CD14-positive monocyte (primary cell): ENCODE data around the gene CPD. TPM values are rescaled to one million over a fixed set of nuclear protein-coding genes. Genes with fewer than 3 reads are reported as not detected.

ENCODE experiments used
- DNase-seq, 3 donors: peaks; one replicate each; pipeline ENCODE4 v3.0.0-alpha.2; 2011 to 2022
- H2AFZ ChIP-seq: 2 replicates; pipeline ENCODE4 v1.6.0; 2012; ENCODE audit warnings: mild to moderate bottlenecking, low read depth, low read length, inconsistent platforms; ENCODE audit not compliant: insufficient read depth, poor library complexity, severe bottlenecking
- H3K27ac ChIP-seq, 2 donors: 1 replicate in 1 of 2; 2 replicates in 1 of 2; pipeline ENCODE4 v1.5.1; 2012 to 2013; ENCODE audit warnings: low read length in 2 of 2, control low read depth in 1 of 2, inconsistent platforms in 1 of 2, low read depth in 1 of 2, mild to moderate bottlenecking in 1 of 2
- H3K27me3 ChIP-seq, 2 donors: one replicate each; pipeline versions ENCODE4 v1.6.0 to v1.6.1; 2011 to 2013; ENCODE audit warnings: low read length in 2 of 2; ENCODE audit not compliant: control insufficient read depth in 2 of 2, insufficient read depth in 2 of 2
- H3K36me3 ChIP-seq, 2 donors: replicated peaks in 1 of 2; 1 replicate in 1 of 2; 2 replicates in 1 of 2; pipeline versions ENCODE4 v1.5.1 to v1.6.1; 2012 to 2013; ENCODE audit warnings: low read length in 2 of 2, control low read depth in 1 of 2, inconsistent platforms in 1 of 2, mild to moderate bottlenecking in 1 of 2; ENCODE audit not compliant: insufficient read depth in 2 of 2, control insufficient read depth in 1 of 2
- H3K4me1 ChIP-seq, 2 donors: 1 replicate in 1 of 2; 2 replicates in 1 of 2; pipeline versions ENCODE4 v1.5.1 to v1.6.1; 2012 to 2013; ENCODE audit warnings: low read length in 2 of 2, control low read depth in 1 of 2, inconsistent platforms in 1 of 2, mild to moderate bottlenecking in 1 of 2, moderate library complexity in 1 of 2; ENCODE audit not compliant: insufficient read depth in 2 of 2, control insufficient read depth in 1 of 2
- H3K4me2 ChIP-seq: replicated peaks from 2 replicates; pipeline ENCODE3; 2012; ENCODE audit warnings: low read length, moderate library complexity, mild to moderate bottlenecking; ENCODE audit not compliant: poor library complexity, severe bottlenecking; ENCODE audit errors: extremely low read depth
- H3K4me3 ChIP-seq, 3 experiments: fragments of 200-600 bp in 1 of 3; sonication (generic) in 1 of 3; replicated peaks in 1 of 3; 1 replicate in 2 of 3; 2 replicates in 1 of 3; pipeline ENCODE4 v1.5.1; 2011 to 2013; ENCODE audit warnings: low read length in 3 of 3, mild to moderate bottlenecking in 3 of 3, control low read depth in 2 of 3, low read depth in 2 of 3, inconsistent platforms in 1 of 3, moderate library complexity in 1 of 3
- H3K79me2 ChIP-seq: 2 replicates; pipeline ENCODE4 v1.6.0; 2012; ENCODE audit warnings: mild to moderate bottlenecking, control low read depth, inconsistent platforms, low read length, moderate library complexity; ENCODE audit not compliant: insufficient read depth
- H3K9ac ChIP-seq: 2 replicates; pipeline ENCODE4 v1.6.0; 2017; ENCODE audit warnings: low read length, mild to moderate bottlenecking; ENCODE audit not compliant: insufficient read depth, poor library complexity, severe bottlenecking
- H3K9me3 ChIP-seq, 2 donors: replicated peaks in 1 of 2; 1 replicate in 1 of 2; 2 replicates in 1 of 2; pipeline versions ENCODE4 v1.5.1 to v1.6.1; 2012 to 2013; ENCODE audit warnings: low read length in 2 of 2, control low read depth in 1 of 2; ENCODE audit not compliant: control insufficient read depth in 1 of 2, insufficient read depth in 1 of 2
- H4K20me1 ChIP-seq: 2 replicates; pipeline ENCODE4 v1.6.0; 2012; ENCODE audit warnings: mild to moderate bottlenecking, low read length, control low read depth, moderate library complexity; ENCODE audit not compliant: insufficient read depth
- H3K27ac Mint-ChIP-seq, 7 donors: one replicate each; pipeline ENCODE4 v1.8.0; 2020; ENCODE audit warnings: mild to moderate bottlenecking in 7 of 7, mixed read lengths in 7 of 7, moderate library complexity in 6 of 7, inconsistent platforms in 2 of 7
- H3K27me3 Mint-ChIP-seq, 3 donors: one replicate each; pipeline ENCODE4 v1.8.0; 2021 to 2022; ENCODE audit warnings: low read depth in 3 of 3, mild to moderate bottlenecking in 3 of 3, mixed read lengths in 3 of 3, moderate library complexity in 3 of 3, inconsistent platforms in 1 of 3
- H3K36me3 Mint-ChIP-seq, 2 donors: one replicate each; pipeline ENCODE4 v1.8.0; 2020; ENCODE audit warnings: mixed read lengths in 2 of 2, inconsistent platforms in 1 of 2, mild to moderate bottlenecking in 1 of 2
- H3K4me1 Mint-ChIP-seq: one replicate; pipeline ENCODE4 v1.8.0; 2020; ENCODE audit warnings: mild to moderate bottlenecking, mixed read lengths
- H3K4me3 Mint-ChIP-seq, 2 donors: one replicate each; pipeline ENCODE4 v1.8.0; 2020; ENCODE audit warnings: mild to moderate bottlenecking in 2 of 2, mixed read lengths in 2 of 2, moderate library complexity in 1 of 2
- H3K9me3 Mint-ChIP-seq, 7 donors: one replicate each; pipeline ENCODE4 v1.8.0; 2020 to 2022; ENCODE audit warnings: mixed read lengths in 7 of 7, mild to moderate bottlenecking in 6 of 7, moderate library complexity in 6 of 7, inconsistent platforms in 2 of 7
- WGBS: methylation state at CpG from one replicate; pipeline ENCODE4 v1.1.5; 2013; ENCODE audit warnings: missing lambda C conversion rate; ENCODE audit not compliant: insufficient coverage; 5-methylcytosine and 5-hydroxymethylcytosine counted together
- intact Hi-C, 2 donors: fragments of 100-400 bp; cut with micrococcal nuclease; formaldehyde crosslinking; loops; one replicate each; pipeline versions ENCODE4 v1.15.0 to v1.15.1; 2023
- polyA plus RNA-seq, 3 donors: library from polyadenylated mRNA; depleted of rRNA in 1 of 3; unstranded in 2 of 3; stranded (reverse) in 1 of 3; fragments of 300-500 nt in 2 of 3; fragments of >200 nt in 1 of 3; fragmentation: Illumina TruSeq in 2 of 3; gene quantifications; 1 replicate in 2 of 3; 2 replicates in 1 of 3; pipeline ENCODE4 v1.2.3, GENCODE V29; 2012 to 2021
- TF ChIP-seq, protein P1 (sequence below): fragments of 200-600 bp; IDR thresholded peaks from one replicate; pipeline ENCODE4 v1.8.0; 2022; ENCODE audit warnings: antibody characterized with exemption, mild to moderate bottlenecking

The CPD gene
- polyA plus RNA-seq, 3 donors = 9.2 to 47.0 (median 32.2) TPM

DNA sequence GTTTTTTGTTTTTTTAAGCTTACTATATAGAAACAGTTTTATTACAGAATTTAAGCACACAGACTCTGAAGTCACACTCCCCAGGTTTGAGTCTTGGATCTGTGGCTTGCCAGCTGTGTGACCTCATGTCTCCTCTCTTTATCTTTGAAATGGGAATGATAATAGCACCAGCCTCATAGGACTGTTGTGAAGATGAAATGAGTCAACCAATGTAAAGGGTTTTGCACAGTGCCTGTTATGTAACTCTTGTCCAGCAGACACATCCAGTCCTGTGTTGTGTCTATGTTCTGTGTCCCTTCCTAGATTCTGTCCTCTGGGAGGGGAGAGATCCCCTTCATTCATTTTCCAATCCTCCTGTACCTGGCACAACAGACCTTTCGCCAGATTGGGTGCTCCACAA, 3.1 kb upstream of the CPD start:
- Histone ChIP-seq H3K4me1 (peaks cover 19 to 20% of the 10 kb centered on the region in 2 donors), H3K27me3 (no peaks in the 10 kb centered on the region), H3K9ac (no peak overlapping the region), H3K79me2 (peaks cover 19% of the 10 kb centered on the region), H2AFZ (no peak overlapping the region), H3K4me2 (no peak overlapping the region), H3K27ac (no peak overlapping the region), H4K20me1 (peaks cover 12% of the 10 kb centered on the region), H3K4me3 (no peak overlapping the region), H3K9me3 (no peaks in the 10 kb centered on the region), H3K36me3 (no peaks in the 10 kb centered on the region)
- Mint-ChIP-seq H3K4me3 (no peak overlapping the region), H3K27ac (no peak overlapping the region), H3K4me1 (peaks cover 28% of the 10 kb centered on the region), H3K9me3 (peaks cover 0 to 3% (median 0%) of the 10 kb centered on the region in 7 donors), H3K36me3 (peaks cover 0 to 2% of the 10 kb centered on the region in 2 donors), H3K27me3 (peaks cover 3 to 11% (median 4%) of the 10 kb centered on the region in 3 donors)
- intact Hi-C loops = loop anchor here (5.0 kb wide), 2 partner anchors 33 to 38 kb away; no protein-coding TSS in a partner anchor
- DNase-seq = no peak
- no CpG with 5 or more reads among the region's 1 CpG for WGBS
- TF ChIP-seq, protein P1, sequence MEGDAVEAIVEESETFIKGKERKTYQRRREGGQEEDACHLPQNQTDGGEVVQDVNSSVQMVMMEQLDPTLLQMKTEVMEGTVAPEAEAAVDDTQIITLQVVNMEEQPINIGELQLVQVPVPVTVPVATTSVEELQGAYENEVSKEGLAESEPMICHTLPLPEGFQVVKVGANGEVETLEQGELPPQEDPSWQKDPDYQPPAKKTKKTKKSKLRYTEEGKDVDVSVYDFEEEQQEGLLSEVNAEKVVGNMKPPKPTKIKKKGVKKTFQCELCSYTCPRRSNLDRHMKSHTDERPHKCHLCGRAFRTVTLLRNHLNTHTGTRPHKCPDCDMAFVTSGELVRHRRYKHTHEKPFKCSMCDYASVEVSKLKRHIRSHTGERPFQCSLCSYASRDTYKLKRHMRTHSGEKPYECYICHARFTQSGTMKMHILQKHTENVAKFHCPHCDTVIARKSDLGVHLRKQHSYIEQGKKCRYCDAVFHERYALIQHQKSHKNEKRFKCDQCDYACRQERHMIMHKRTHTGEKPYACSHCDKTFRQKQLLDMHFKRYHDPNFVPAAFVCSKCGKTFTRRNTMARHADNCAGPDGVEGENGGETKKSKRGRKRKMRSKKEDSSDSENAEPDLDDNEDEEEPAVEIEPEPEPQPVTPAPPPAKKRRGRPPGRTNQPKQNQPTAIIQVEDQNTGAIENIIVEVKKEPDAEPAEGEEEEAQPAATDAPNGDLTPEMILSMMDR = no peak

DNA sequence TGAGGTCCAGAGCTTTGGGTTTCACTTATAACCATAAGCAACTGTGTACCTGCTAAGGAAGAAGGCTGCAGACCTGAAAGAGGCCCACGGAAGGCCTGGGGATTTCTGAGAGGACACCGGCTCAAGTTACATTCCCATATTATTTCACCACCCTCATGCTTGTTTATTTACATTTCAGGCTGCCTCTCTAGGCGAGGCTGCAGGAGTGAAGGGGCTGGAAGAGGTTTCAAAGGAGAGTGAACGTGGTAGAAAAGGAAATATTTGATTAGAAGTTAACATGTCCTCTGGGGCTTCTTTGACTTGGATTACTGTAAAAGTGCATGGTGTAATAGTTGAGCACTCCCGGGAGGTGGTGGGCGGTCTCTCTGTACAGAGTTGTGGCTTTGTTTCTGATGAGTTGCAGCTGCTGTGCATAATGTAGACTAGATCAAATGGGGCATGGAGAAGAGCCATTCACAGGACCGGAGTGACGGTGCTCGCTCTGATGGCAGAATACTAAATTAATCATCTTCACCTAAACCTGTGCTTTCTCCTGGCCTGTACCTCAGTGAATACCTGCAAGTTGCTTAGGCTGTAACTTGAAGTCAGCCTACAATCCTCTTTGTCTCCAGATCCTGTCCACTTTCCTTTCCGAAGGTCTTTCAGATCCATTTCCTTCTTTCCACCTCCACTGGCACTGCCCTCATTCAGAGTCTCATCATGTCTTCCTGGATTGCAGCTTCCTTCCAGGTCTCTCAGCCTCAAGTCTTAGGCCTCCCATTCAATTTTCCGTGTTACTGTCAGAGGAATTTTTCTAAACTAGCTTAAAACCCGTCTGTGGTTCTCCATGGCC, 1.9 kb upstream of the CPD start:
- TF ChIP-seq, protein P1 = no peak
- Histone ChIP-seq H3K4me1 (peaks cover 25 to 31% of the 10 kb centered on the region in 2 donors), H3K9me3 (no peaks in the 10 kb centered on the region), H4K20me1 (peaks cover 23% of the 10 kb centered on the region), H3K4me3 (no peak overlapping the region), H3K9ac (no peak overlapping the region), H3K79me2 (peaks cover 31% of the 10 kb centered on the region), H3K4me2 (no peak overlapping the region), H3K27ac (no peak overlapping the region), H2AFZ (no peak overlapping the region), H3K27me3 (no peaks in the 10 kb centered on the region), H3K36me3 (no peaks in the 10 kb centered on the region)
- intact Hi-C loops = loop anchor here (5.0 kb wide), 2 partner anchors 35 to 40 kb away; no protein-coding TSS in a partner anchor
- DNase-seq = no peak
- H3K4me3 Mint-ChIP-seq = no peak overlapping the region
- WGBS = 51% methylated on average over 6 of the region's 12 CpGs
- peaks cover 0 to 3% (median 0%) of the 10 kb centered on the region in 7 donors for H3K9me3 Mint-ChIP-seq
- H3K27me3 Mint-ChIP-seq = peaks cover 3 to 11% (median 4%) of the 10 kb centered on the region in 3 donors
- peak overlapping the region in 1 of 7 donors; percentile 29 for H3K27ac Mint-ChIP-seq
- H3K36me3 Mint-ChIP-seq = peaks cover 0 to 5% of the 10 kb centered on the region in 2 donors
- H3K4me1 Mint-ChIP-seq = peaks cover 38% of the 10 kb centered on the region
